ENCODE results near the gene SLC35F1.

DNA sequence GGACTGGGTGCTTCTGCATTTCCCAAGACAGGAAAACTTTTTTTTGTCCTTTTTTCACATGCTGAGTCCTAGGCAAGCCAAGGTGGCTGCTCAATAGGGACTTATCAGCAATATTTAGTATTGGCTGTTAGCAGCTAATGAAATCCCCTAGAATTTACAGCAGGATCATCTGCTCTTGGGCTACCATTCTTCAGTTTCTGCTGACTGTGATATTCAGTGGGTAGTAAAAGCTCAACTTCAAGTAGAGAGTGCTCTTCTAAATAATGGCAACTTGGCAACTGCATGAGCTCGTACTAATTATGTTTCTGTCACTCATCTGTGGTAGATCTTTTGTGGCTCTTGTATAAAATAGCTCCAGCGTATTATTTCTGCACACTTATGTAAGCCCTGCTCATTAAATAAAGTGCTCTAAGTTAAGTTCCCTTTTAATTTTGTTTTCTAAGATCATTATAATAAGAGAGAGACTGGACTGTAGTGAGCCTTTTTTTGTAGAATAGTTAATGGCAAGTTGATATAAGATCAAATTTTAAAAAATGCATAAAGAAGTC lies 110.3 kb downstream of the SLC35F1 start:
- TF ChIP-seq TARDBP (IDR thresholded peaks at IDR 0.05) (no peak), SP1 (IDR thresholded peaks at IDR 0.05) (no peak), FOXK2 (IDR thresholded peaks at IDR 0.05) (no peak), FOXM1 (IDR thresholded peaks at IDR 0.05; ENCODE audit: borderline replicate concordance) (no peak), BHLHE40 (IDR thresholded peaks at IDR 0.05; ENCODE audit: borderline replicate concordance) (no peak), ARNT (IDR thresholded peaks at IDR 0.05) (no peak), CTBP1 (IDR thresholded peaks at IDR 0.05; ENCODE audit: borderline replicate concordance) (no peak), FOXA1 (IDR thresholded peaks at IDR 0.05) (no peak), SUZ12 (IDR thresholded peaks at IDR 0.05) (no peak)
